GM18868 (cell line): Measurements from ENCODE around the gene MSI2.
A peak's percentile ranks its signal among the peaks of the same experiment; 100 is the strongest.
"Not testable (repeated sequence)": the region's sequence is repeated elsewhere in the genome, so short reads cannot be mapped to it uniquely, and the experiment has no call there.

Experiments
- ATAC-seq: cut with Tn5 transposase; IDR thresholded peaks from one replicate; pipeline ENCODE4 v1.9.1; 2021; ENCODE audit warnings: mild to moderate bottlenecking, moderate library complexity; ENCODE audit not compliant: unreplicated experiment

MSI2 gene

DNA sequence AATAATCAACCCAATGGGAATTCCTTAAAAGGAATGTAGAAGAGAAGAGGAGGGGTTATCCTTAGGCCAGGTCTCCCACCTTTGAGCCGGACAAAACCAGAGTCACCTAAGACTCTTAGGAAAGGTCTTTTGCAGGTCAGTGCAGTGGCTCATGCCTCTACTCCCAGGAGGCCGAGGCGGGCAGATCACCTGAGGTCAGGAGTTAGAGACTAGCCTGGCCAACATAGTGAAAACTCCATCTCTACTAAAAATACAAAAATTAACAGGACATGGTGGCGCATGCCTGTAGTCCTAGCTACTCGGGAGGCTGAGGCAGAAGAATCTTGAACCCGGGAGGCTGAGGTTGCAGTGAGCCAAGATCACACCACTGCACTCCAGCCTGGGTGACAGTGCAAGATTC, 365.5 kb downstream of the MSI2 start:
- not testable (repeated sequence) for ATAC-seq

DNA sequence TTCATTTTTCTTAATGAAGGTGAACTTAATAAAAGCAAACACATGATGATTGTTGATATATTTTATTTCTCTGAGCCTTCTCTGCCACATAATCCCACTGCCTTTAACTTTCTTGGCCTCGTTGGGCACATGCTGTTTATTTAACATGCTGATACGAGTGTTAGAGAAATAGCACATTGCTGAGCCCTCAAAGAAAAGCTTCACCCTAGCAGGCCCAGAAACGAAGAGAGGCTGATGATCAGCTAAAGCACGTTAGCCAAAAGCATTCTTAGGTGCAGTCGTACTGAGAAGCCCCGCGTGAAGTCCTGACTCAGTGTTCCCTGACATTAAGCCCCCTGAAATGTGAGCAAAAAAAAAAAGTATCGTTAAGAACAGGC, 366.0 kb downstream of the MSI2 start:
- ATAC-seq, result no peak

DNA sequence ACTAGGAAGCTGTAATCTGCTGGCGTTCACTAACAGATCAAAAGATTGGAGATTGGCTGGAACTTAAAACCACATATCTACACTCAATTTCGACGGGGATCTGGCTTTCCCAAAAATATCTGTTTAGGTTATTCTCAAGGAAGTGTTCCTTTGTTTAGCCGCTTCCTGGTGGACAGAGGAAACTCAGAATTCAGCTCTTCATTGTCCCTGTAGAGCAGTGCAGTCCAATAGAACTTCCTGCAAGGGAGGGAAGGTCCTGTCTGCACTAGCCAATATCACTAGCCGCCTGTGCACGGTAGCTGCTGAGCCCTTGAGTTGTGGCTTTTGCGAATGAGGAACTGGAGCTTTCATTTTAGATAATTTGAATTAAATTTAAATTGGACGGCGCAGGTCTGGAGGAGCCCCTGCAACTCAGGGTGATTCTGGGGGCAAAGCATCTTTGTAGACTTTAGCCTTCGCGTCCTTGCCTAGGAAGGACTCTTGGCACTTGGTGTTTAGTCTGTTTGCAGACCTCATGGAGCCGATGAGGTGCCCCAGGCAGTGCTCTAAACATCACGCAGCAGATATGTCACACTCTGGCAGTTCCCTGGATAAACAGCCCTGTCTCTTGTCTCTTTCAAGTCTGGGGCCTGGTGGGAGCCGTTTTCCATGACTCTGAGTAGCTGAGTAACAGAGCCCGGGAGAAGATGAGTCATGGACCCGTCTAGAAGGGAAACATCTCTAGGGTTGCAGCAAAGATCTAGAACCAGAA, 366.5 kb downstream of the MSI2 start:
- peak; percentile 83 for ATAC-seq

DNA sequence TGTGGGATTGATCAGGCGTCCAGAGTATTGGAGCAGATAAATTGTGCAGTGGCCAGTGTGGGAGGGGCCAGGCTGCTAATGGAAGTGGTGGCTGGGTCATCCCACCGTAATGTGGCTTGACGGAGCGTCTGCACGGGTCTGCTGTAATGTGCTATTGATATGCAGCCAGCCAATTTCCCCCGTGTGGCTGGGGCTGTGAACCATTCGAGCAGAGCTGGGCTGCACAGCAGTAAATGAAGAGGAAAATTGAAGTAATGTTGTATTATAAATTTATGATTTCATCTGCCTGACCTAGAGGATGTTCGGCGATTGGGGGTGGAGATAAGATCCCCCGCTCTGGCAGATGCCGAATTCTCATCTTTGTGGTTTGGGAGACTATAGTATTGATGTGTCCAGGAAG, 367.3 kb downstream of the MSI2 start:
- peak; percentile 36 for ATAC-seq

DNA sequence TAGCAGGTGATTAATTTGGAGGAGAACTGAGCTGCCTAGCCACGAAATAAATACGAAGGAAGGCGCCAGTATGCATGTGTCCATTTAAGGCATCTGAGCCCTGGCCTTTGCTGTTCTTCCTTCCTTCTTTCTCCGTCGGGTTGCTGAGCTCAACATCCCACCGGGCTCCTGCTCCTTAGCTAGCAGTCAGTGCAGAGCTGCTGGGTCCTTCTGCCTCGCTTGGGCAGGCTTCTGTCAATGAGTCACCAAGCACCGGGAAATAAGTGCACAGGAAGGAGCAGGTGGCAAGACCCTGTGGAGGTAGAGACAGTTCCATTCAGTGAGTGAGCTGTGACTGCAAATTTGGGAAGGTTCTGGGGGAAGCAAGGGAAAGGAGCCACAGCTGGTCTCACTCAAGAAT, 368.1 kb downstream of the MSI2 start:
- ATAC-seq, result no peak

DNA sequence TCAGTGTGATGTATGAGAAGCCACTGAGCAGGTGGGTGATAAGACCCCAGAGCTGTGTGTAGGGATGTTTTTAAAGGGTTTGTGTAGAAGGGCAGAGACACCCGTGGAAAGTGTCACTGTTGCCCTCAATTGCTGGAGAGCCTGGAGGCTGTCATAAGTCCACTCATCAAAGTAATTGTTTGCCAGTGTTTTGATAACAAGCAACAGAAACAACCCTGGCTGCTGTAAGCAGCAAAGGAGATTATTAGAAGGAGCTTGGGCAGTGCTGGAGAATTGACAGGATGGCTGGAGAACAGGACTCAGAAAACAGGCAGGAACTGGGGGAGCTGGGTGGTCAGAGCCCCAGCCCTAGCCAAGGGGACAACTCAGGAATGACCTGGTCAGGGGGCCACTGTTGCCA, 369.2 kb downstream of the MSI2 start:
- no peak for ATAC-seq

DNA sequence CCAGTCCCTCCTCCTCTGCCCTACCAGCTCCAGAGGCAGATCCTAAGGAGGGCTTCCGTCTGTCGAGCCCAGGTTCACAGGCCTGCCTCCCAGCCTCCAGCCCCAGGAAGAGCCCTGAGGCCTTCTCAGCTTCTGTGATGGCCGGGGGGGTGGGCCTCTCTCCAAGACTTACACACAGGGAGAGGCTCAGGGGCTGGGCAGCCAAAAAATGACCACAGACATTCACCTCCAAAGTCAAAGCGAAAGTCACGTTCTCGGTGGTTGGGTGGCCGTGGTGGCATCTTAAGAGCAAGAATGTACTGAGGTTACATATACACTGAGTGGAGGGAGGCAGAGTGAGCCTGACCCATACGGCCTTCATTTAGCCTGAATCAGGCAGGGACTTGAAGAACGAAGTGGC, 369.6 kb downstream of the MSI2 start:
- no peak for ATAC-seq

DNA sequence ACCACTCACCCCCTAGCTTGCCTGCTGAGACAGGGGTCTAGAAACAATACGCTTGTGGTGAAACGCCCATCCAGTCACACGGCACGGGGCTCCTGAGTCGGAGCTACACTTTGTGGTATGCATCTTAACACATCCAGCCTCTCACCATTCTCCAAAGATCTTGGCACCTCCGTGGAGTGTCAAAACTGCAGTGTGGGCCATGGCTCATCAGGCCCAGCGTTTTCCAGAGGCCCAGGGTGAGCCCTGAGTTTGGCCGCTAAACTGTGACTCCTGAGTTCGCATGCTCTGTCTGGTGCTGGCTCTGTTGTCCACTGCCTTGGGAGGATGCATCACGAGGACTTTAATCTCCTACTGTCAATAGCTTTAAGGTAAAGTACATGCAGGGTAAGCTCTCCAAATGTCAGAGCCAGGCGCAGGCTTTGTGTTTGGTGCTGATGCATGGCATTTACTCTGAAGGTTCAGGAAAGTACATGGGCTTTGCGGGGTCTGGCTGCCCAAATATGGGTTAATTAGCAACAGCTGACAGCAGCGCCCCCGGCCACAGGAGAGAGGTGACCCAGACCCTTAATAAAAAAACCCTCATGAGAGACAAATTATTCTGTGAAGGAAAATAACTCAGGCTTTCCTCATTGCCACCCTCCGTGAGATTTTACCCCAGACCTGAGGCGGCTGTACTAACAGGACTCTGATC, 370.3 kb downstream of the MSI2 start:
- no peak for ATAC-seq

DNA sequence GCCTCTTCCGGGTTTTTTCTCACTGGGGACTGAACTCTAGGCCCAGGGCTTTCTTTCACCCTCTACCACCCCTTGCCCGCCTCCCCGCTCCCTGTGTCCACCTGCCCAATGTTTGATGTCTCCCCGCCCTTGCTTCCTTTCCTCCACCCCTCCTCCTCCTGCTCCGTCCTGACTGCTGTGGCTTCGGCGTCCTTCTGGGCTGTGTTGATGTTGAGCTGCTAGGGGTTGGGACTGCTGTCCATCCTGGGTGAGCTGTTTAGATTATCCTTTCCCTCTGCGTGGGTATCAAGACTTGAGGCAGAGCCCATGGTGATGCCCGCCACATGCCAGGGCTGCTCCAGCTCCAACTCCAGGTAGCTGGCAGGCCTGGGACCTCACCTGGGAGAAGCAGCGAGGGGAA, 371.3 kb downstream of the MSI2 start:
- no peak for ATAC-seq

DNA sequence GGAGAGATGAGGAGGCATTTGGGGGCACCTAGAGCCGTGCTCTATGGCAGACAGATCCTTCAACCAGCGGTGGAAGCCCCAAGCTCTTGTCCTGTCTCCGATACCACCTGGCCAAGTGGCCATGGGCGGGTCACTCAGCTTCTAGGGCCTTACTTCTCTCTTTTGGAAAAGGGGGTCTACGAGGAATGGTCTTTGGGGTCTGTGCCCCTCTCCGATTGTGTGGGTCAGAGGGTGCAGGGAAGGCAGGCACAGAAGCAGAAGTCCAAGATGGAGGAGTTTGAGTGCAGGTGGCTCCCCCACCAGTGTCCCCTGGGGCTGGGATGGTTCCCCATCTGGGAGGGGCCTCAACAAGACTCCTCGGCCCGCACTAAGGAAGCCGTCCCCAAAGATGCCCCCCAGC, 372.1 kb downstream of the MSI2 start:
- no peak for ATAC-seq

DNA sequence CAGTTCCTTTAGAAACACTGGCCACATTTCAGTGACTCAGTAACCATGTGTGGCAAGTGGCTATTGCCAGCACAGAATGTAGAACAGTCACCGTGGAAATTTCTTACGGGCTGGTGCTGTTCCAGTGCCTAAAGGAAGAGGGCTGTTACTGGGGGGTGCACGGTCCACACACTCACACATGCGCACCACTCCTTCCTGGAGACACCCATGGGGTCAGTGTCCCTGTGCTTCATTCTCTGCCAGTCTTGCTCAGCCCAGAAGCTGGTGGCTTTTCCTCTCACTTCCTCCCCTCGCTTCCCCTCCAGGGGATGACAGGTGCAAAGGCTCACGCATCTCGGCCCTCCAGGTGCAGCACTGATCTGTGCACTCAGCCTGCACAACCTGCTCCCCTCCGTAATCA, 373.1 kb downstream of the MSI2 start:
- peak; percentile 81 for ATAC-seq

DNA sequence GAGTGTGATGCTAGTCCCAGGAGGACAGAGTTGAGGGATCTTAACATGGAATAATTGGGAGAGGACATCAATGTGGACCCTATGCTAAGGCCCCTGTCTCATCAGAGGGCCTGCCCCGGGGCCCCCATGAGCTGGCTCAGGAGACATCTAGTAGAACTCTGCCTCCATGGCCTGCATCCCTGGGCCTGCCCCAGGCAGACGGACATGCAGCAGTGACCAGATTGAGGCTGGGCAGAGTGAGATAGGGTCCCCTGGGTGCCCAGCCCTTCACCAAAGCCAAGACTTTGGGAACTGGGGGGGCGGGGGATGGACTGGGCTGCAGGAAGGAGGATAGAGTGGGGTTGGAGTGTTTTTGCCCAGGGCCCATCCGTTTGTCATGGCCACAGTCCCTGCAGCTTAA, 373.6 kb downstream of the MSI2 start:
- ATAC-seq, result no peak

DNA sequence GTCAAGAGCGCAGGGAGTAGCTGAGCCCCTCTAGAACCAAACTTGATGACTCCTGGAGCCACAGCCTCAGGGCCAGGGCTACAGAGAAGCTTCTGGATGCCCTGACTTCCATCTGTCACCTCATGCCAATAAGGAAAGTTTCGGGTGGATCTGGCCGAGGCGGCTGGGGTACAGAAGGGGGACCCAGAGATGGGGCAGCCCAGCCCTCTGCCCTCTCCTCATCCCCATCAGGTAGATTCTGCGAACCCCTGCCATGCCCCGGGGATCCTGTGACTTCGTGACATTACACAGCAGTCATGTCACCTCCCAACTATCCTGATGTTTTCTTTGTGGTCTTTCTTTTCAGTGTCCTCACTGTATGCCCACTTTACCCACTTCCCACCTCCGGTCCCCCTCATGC, 374.4 kb downstream of the MSI2 start:
- no peak for ATAC-seq

DNA sequence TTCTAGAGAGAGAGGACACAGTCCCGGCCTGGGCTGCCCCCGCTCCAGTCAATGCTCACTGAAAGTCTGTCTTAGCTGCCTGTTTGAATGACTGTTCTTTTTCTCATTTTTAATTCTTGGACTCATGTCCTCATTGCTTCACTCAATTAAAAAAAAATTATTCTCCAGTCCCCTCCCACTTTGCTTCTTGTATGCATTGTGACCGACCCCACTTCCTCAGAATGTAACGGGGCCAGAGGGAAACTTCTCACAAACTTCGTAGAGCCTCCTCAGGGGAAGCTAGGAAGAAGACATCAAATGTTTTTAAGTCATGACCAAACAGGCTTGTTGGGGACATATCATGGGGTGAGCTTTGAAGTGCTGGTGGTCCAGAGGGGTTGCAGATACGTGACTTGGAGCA, 375.5 kb downstream of the MSI2 start:
- ATAC-seq, result no peak

DNA sequence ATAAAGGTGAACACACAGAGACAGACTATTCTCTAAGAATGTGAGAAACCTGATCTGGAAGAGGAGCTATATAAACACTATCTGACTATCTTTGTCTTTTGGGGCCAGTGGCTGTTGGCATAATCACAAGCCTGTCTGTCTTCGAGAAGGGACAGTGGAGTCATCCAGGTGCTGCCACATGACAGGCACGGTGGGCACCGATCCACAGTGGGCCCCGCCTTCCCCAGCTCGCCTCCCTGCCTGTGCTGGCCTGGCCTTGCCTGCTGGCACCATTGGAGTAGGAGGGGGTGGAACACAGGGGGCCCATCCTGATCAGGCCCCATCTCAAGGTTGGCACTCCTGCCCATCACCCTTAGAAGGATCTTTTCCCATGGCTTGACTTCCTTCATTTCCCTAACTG, 376.0 kb downstream of the MSI2 start:
- no peak for ATAC-seq

DNA sequence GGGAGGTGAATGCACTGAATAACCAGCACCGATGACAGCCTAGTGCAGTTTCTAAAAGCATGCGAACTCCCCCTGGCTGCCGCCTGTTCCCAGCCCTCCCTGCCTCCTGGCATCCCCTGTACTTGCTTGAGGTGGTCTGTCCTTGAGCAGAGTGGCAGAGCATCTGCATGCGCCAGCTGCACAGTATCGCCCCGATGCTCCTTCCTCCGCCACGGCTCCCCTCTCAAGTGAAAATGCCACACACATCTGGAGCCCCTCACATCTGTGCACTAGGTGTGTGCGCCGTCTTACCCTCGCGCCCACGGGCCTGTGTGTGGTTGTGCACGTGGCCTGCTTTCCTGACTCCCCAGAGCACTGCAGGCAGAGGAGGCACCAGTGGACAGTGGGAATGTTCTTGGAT, 376.9 kb downstream of the MSI2 start:
- no peak for ATAC-seq

DNA sequence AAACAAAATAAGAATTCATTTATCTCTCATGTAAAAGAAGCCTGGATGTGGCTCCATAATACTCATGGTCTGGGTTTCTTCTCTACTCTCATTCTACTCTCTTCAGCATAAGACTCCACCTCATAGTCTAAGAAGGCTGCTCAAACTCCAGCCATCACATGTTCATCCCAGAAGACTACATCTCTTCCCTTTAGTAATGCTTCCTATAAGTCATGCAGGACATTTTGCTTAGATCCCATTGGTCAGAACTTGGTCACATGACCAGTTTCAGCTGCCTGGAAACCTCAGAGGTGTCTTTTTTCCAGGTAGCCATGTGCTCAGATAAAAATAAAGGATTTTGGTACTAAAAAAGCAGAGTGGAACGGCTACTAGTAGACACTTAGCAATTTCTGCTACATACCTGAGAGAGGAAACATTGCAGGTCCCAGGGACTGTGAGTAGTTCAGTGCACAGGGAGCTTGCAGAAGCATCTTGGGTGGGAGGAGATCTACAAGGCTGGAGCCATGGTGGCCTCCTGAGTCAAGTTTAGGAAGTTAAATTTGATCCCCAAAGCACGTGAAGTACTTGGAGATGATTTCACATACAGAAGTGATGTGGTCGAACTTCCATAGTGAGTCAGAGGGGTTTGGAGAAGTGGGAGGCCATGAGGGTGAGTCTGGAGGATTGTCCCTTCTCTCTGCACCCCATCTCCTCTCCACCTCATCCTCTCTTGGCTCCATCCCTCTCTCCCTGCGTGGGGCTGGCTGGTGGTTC, 378.6 kb downstream of the MSI2 start:
- no peak for ATAC-seq

DNA sequence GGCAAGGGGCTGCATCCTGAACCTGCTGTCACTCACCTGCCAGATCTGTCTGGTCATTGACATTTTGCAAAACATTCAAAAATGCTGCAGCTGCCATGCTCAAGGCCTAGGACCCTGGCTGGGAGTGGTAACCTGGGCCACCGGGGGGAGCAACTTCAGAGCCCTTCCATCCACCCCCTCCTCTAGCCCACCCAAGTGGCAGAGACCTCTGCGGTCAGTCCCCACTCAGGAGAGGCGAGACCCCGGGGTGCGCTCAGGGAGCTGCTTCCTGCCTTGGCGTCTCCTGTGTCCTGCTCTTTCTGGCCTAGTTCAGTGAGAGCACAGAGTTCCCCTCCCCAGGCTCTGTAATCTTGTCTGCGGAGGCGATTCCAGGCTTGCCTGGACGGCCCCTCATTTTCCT, 380.0 kb downstream of the MSI2 start:
- ATAC-seq, result no peak

DNA sequence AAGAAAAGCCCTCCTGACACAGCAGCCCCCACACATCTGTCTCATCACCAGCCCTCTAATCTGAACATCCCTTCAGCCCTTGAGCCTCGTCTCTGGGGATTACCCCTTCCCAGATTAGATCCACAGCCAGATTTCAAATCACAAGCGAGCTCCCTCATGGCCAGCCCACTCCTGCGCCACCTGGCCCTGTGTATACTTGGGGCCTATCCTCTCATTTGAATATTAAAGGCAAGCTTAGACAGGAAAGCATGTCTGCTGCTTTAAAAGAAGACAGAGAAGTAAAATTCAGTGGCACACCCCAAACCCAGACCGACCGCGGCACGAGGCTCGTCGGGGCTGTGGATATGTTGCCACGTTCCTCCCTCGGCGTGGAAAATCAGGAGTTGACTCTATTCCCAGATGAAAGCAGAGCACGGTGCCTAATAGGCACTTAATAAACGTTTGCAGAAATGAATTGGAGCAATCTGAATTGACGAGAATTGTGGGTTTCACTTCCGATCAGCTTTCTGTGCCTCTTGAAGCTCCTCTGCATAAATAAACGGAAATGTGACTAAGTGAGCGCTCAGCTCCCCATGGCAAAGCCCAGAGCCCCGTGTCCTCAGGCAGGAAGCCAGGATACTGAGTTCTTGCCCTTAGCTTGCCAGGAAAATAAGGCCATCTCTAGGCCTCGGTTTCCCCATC, 380.8 kb downstream of the MSI2 start:
- no peak for ATAC-seq

DNA sequence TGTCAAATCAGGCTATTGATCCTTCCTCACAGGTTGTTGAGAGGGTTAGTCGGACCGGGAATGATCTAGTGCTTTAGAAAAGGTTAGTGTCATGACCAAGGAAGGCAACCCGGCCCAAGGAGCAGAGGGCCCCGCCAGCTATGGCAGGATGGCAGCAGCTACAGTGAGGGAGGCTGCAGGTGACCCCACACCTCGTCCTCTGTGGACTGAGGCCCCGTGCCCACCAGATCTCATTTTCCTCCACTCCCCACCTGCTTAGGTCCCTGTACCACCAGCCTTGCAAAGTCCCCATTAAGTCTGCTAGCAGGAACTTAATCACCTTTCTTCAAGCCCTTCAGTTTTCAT, 381.3 kb downstream of the MSI2 start:
- ATAC-seq, result no peak

DNA sequence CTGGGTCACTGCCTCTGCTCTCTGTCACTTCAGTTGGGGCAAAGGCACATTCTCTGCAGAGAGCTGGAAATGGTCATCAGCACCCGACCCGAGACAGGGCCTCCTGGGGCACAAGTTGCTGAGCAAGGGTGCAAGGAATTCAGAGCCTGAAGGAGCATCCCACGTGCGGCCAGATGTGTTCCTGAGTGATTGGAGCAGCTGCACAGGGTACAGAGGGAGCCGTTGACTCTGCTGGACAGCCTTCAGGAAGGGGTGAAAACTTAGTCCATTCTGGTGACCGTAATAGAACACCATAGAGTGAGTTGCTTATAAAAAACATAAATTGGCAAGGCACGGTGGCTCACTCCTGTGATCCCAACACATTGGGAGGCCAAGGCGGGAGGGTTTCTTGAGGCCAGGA, 382.0 kb downstream of the MSI2 start:
- no peak for ATAC-seq

DNA sequence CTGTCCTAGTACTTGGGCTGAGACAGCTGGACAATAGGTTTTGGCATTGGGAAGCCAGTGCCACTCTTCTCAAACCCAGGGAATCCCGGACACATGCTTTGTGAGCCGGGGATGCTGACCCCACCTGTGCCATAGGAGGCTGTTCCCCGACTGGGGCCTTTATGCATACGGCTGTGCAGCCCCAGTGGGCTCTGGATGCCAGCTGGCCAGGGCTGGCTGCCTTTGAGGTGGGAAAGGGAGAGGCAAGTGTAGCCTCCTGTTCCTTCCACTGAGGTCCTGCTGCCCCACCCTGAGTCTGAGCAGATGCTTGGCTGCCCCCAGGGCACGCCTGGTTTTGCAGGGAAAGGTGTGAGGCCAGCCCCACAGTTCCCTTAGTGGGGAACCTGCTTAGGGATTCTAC, 383.1 kb downstream of the MSI2 start:
- ATAC-seq, result no peak
